Heart left ventricle (tissue), 16 donors: ENCODE results near the gene PRKG1. TPM values are rescaled to one million over a fixed set of nuclear protein-coding genes. Genes with fewer than 3 reads are reported as not detected.
A peak's percentile ranks its signal among the peaks of the same experiment; 100 is the strongest.

Experiments
- ATAC-seq, 4 donors: fragments of 200-7000 bp; cut with Tn5 transposase; one replicate each; pipeline ENCODE4 v1.9.1; 2020 to 2022; ENCODE audit warnings: moderate library complexity in 4 of 4, mild to moderate bottlenecking in 3 of 4, moderate number of reproducible peaks in 1 of 4
- DNase-seq, 5 donors: peaks; one replicate each; pipeline ENCODE4 v3.0.0-alpha.2; 2020
- H3K27ac ChIP-seq, 12 donors: fragments of 200-600 bp; sonication (generic) in 4 of 12; one replicate each; pipeline versions ENCODE4 v1.5.0 to v1.8.0; 2016 to 2022; ENCODE audit warnings: mild to moderate bottlenecking in 2 of 12
- H3K27me3 ChIP-seq, 9 donors: fragments of 200-600 bp; sonication (generic) in 2 of 9; one replicate each; pipeline versions ENCODE4 v1.5.1 to v1.8.0; 2016 to 2022; ENCODE audit warnings: mild to moderate bottlenecking in 3 of 9
- H3K36me3 ChIP-seq, 9 donors: fragments of 200-600 bp; sonication (generic) in 2 of 9; one replicate each; pipeline versions ENCODE4 v1.5.0 to v1.8.0; 2018 to 2022; ENCODE audit warnings: mild to moderate bottlenecking in 2 of 9
- H3K4me1 ChIP-seq, 12 donors: fragments of 200-600 bp; sonication (generic) in 4 of 12; one replicate each; pipeline versions ENCODE4 v1.5.0 to v1.8.0; 2016 to 2022; ENCODE audit warnings: mild to moderate bottlenecking in 3 of 12
- H3K4me3 ChIP-seq, 12 donors: fragments of 200-600 bp; sonication (generic) in 4 of 12; one replicate each; pipeline versions ENCODE4 v1.5.0 to v1.8.0; 2017 to 2022; ENCODE audit warnings: mild to moderate bottlenecking in 9 of 12, moderate library complexity in 4 of 12
- H3K9me3 ChIP-seq, 12 donors: fragments of 200-600 bp; sonication (generic) in 4 of 12; one replicate each; pipeline versions ENCODE4 v1.5.0 to v1.8.0; 2016 to 2022; ENCODE audit warnings: mild to moderate bottlenecking in 1 of 12
- POLR2A ChIP-seq, 2 donors: fragments of 450-650 bp; IDR thresholded peaks; one replicate each; pipeline ENCODE4 v1.6.1; 2017; ENCODE audit warnings: antibody characterized with exemption in 2 of 2, mild to moderate bottlenecking in 2 of 2, moderate library complexity in 2 of 2
- whole genome bisulfite sequencing, 4 donors: extraction: QIAGEN DNeasy Blood & Tissue Kit in 2 of 4; methylation state at CpG; one replicate each; pipeline versions ENCODE4 v1.1.5 to v1.1.7; 2013 to 2018; 5-methylcytosine and 5-hydroxymethylcytosine counted together
- intact Hi-C, 10 donors: fragments of 100-400 bp; cut with DNase I; formaldehyde crosslinking; loops; one replicate each; pipeline versions ENCODE4 v1.11.1 to v1.14.2; 2022
- polyA plus RNA-seq, 2 donors: library from polyadenylated mRNA; stranded (reverse); fragments of 200-250 nt; gene quantifications; one replicate each; pipeline ENCODE4 v1.2.3, GENCODE V29; 2013
- total RNA-seq, 9 donors: library from RNA; depleted of rRNA in 2 of 9; stranded (reverse); fragments of >200 nt in 2 of 9; fragmentation: NEBNext Ultra II Directional in 3 of 9; extraction: Animal tissue kit (Norgen Biotek cat#: 25700) in 3 of 9; gene quantifications; one replicate each; pipeline versions ENCODE4 v1.1.0 to v1.2.4, GENCODE V29; 2016 to 2023
- TF ChIP-seq, protein P1 (sequence below), 12 donors: fragments of 200-600 bp; sonication (generic) in 4 of 12; IDR thresholded peaks; one replicate each; pipeline versions ENCODE4 v1.5.0 to v1.8.0; 2018 to 2022; ENCODE audit warnings: antibody characterized with exemption in 12 of 12, mild to moderate bottlenecking in 5 of 12
- donor health status: ischemic (EF 13 %, LVEDD 7.1; RV severe dilation, severe dysfunction).
- donor health status: healthy with polysubstance abuse.
- donor health status: DM: no; HTN: yes; CAD: no.
- donor health status: DM: no; HTN: no; CAD: no.
- donor health status: ischemic (EF 25% LVEDD 6.9; RV normal size, moderate dysfunction).
- donor health status: ischemic (EF 25% LVEDD 5.7; RV mildly dilated, moderate dysfunction).
- donor health status: healthy.
- donor health status: DM: yes; HTN: yes; CAD: no.
- donor health status: ischemic (EF 35%, LVEDD 5.7; RV mildly dilated, moderate dysfunction).
- donor health status: nonischemic (EF 11% LVEDD 7.7; RV severe dilation, severe dysfunction).
- donor health status: DM: yes; HTN: yes; CAD: no.
- donor health status: PGD.
- donor health status: ischemic (EF 29% LVEDD 5.4; RV normal size, mild dysfunction).
- donor health status: nonischemic (EF 23%, LVEDD 6.1; RV moderate dilation, normal function).

Gene PRKG1
- total and polyA plus RNA-seq, 11 donors: 5.5 to 37.3 (median 29.3) TPM

DNA sequence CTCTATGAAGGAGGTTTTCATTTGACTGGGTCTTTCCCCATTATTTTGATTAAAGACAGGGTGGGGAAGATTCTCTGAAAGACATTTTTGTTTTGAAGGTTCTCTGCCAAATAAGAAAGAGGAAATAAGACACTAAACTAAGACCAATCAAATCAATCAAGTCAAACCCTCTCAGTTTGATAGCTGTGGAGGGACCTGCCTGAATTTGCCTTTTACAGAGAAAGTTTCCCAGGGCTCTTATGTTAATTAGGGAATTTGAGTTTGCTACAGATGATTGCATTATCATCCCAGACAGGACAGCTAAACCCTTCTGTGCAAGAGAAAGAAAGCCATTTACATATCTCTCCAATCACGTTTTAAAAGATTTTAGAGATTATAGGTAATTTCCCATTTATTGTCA is 545.1 kb downstream of the PRKG1 start:
- H3K9me3 ChIP-seq: peaks cover 0 to 11% (median 2%) of the 10 kb centered on the region in 12 donors
- ATAC-seq: no peak
- no peak for TF ChIP-seq POLR2A (IDR thresholded peaks at IDR 0.05)
- TF ChIP-seq, protein P1, sequence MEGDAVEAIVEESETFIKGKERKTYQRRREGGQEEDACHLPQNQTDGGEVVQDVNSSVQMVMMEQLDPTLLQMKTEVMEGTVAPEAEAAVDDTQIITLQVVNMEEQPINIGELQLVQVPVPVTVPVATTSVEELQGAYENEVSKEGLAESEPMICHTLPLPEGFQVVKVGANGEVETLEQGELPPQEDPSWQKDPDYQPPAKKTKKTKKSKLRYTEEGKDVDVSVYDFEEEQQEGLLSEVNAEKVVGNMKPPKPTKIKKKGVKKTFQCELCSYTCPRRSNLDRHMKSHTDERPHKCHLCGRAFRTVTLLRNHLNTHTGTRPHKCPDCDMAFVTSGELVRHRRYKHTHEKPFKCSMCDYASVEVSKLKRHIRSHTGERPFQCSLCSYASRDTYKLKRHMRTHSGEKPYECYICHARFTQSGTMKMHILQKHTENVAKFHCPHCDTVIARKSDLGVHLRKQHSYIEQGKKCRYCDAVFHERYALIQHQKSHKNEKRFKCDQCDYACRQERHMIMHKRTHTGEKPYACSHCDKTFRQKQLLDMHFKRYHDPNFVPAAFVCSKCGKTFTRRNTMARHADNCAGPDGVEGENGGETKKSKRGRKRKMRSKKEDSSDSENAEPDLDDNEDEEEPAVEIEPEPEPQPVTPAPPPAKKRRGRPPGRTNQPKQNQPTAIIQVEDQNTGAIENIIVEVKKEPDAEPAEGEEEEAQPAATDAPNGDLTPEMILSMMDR (IDR thresholded peaks at IDR 0.05): no peak
- H3K36me3 ChIP-seq: no peaks in the 10 kb centered on the region
- no peak overlapping the region for H3K27ac ChIP-seq
- H3K4me1 ChIP-seq: peaks cover 0 to 7% (median 0%) of the 10 kb centered on the region in 12 donors
- no peak overlapping the region for H3K4me3 ChIP-seq
- 49 to 65% (median 52%) methylated on average over 1 of the region's 1 CpG for WGBS, 4 donors
- H3K27me3 ChIP-seq: no peaks in the 10 kb centered on the region
- intact Hi-C loops: no loop called here
- no peak for DNase-seq

DNA sequence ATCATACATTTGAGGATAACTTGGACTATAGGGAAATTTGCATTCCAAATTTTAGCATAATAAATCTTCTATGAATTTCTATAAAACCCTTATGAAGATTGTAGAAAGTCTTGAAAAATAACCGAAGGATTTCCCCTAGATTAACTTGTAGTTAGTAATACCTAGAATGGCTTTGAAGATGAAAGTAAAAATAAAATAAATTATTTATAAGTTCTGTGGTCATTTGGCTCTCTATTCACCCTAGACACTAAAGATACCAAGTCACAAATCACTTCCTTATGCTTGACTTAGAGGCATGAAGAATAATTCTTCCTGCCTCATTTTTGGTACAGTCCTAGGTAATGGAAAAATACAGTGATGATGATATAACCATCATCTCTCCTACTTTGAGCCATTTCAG is 545.8 kb downstream of the PRKG1 start:
- Histone ChIP-seq H3K9me3 (peaks cover 0 to 4% (median 0%) of the 10 kb centered on the region in 12 donors), H3K4me1 (peaks cover 0 to 7% (median 0%) of the 10 kb centered on the region in 12 donors), H3K36me3 (no peaks in the 10 kb centered on the region), H3K27ac (no peak overlapping the region), H3K27me3 (no peaks in the 10 kb centered on the region), H3K4me3 (no peak overlapping the region)
- no peak for DNase-seq
- WGBS, 4 donors: 90 to 92% (median 92%) methylated on average over 1 of the region's 1 CpG
- ATAC-seq: no peak
- intact Hi-C loops: no loop called here
- TF ChIP-seq POLR2A (IDR thresholded peaks at IDR 0.05): no peak
- TF ChIP-seq, protein P1 (IDR thresholded peaks at IDR 0.05): no peak

- TF ChIP-seq, protein P1 (IDR thresholded peaks at IDR 0.05): no peak
- TF ChIP-seq POLR2A (IDR thresholded peaks at IDR 0.05): no peak
- ATAC-seq: no peak
- Histone ChIP-seq H3K4me3 (no peak overlapping the region), H3K36me3 (no peaks in the 10 kb centered on the region), H3K27ac (no peak overlapping the region), H3K27me3 (no peaks in the 10 kb centered on the region), H3K4me1 (no peaks in the 10 kb centered on the region), H3K9me3 (no peaks in the 10 kb centered on the region)
- WGBS, 4 donors: 85 to 100% (median 89%) methylated on average over 1 of the region's 1 CpG
- no peak for DNase-seq
- intact Hi-C loops: no loop called here
Observed at GRCh38 chr10:51624013-51624412, 549.7 kb downstream of the PRKG1 start.

DNA sequence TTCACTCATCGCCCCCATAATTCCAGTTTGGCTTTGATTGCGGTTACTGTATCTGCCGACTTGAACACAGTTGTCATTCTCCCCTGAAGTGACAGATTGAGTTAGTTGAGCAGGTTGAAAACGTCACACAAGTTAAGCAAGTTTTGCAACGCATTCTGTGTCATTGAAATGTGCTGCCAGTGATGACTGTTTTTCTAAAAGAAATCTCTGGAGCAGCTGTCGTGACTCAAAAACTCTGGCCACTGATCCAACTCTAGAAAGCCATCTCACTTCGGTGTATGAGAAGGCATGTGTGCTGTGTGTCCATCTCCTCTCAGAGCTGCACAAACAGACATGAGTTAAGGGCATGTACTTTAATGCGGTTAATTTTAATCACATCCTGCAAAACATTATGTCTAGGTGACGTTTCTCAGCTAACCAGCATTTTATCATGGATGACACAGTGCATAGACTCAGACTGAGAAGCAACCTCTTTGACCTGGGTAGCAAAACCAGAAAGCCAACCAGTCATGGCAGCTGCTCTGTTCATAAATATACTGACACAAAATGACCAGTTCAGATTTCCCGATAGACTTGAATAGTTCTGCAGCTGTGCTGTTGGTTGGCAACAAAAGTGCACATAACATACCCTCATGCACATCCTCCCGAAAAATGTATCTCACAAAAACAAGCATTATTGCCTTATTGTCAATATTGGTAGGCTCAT is 555.8 kb downstream of the PRKG1 start:
- no peaks in the 10 kb centered on the region for H3K9me3 ChIP-seq
- intact Hi-C loops: no loop called here
- peak in 3 of 5 donors; percentile 22 to 40 (median 25) for DNase-seq

More for the DNA sequence above, 555.8 kb downstream of the PRKG1 start:
- peak; percentile 65 to 89 (median 72) for ATAC-seq
- Histone ChIP-seq H3K4me1 (peaks cover 0 to 5% (median 0%) of the 10 kb centered on the region in 12 donors), H3K4me3 (no peak overlapping the region), H3K36me3 (no peaks in the 10 kb centered on the region), H3K27ac (no peak overlapping the region), H3K27me3 (no peaks in the 10 kb centered on the region)
- TF ChIP-seq, protein P1 (IDR thresholded peaks at IDR 0.05): no peak
- no peak for TF ChIP-seq POLR2A (IDR thresholded peaks at IDR 0.05)
- 70 to 80% (median 75%) methylated on average over 11 of the region's 11 CpGs for WGBS, 4 donors
